Erythroblast (primary cell): ENCODE results near the gene SF1.

Experiments
- DNase-seq, 2 experiments: peaks; one replicate each; lab custom pipeline; 2025; lab: John Stamatoyannopoulos, UW
- GATA1 ChIP-seq: IDR thresholded peaks from 2 replicates; pipeline ENCODE4 v1.6.1; 2011; ENCODE audit warnings: low read depth, mild to moderate bottlenecking, control low read depth, low read length, moderate library complexity
- POLR2A ChIP-seq: IDR thresholded peaks from 2 replicates; pipeline ENCODE4 v1.6.1; 2011; ENCODE audit warnings: mild to moderate bottlenecking, low read length

Gene SF1

DNA sequence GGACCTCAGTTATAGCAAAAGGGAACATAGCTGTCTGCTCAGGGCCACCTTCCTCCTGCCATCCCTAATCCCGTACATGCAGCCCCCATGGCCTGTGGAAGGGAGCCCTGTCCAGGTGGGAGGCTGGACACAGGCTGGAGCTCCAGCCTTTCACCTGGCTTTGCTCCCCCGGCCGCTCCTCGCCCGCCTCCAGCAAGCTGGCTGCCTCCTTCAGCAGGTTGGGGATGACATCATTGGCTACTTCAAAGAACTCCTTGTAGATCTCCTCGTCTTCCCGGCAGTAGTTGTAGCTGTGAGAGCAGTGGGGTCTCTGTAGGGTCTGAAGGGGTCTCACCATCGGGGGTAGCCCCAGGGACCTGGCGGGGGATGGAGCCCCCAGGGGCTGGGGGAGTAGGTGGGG lies 27.1 kb upstream of the SF1 start:
- TF ChIP-seq GATA1: no peak
- no peak for TF ChIP-seq POLR2A

DNA sequence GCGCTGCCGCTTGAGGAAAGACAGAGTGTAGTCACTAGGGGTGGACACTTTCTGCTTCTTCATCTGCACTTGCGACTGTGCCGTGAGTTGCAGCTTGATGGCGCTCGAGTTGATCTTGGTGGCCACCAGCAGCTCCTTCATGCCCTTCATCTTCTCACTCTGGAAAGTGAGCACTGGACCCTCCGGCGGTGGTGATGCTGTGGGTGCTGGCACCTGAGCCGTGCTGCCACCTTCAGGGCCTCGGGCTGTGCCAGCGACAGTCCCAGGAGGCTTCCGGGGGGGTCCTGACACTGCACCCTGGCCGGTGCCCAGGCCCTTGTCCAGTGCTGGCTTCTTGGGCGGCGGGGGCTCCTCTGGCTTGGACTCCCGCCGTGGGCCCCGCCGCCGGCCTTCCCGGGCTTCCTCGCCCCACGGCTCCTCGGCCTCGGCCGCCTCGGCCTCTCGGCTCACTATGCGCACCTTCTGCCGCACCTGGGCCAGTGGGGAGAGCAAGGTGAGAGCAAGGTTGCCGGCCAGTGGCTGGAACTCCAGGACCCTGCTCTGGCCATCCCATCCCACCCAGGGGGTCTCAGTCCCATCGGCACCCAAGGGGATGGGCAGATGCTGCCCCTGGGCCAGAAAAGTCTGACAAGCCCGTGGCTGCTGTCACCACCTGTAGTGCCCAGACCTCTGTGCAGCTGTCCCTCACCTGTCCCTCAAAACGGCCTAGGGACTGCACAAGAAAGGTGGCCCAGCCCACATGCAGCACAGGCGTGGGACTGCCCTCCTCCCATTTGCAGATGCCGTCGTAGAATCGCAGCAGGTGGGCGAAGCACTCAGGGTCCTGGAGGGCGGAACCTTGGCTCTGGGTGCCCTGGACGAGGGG lies 26.2 kb upstream of the SF1 start:
- peak; percentile 27 to 31 for DNase-seq
- TF ChIP-seq POLR2A: no peak

More for the DNA sequence above, 27.1 kb upstream of the SF1 start:
- DNase-seq: no peak

DNA sequence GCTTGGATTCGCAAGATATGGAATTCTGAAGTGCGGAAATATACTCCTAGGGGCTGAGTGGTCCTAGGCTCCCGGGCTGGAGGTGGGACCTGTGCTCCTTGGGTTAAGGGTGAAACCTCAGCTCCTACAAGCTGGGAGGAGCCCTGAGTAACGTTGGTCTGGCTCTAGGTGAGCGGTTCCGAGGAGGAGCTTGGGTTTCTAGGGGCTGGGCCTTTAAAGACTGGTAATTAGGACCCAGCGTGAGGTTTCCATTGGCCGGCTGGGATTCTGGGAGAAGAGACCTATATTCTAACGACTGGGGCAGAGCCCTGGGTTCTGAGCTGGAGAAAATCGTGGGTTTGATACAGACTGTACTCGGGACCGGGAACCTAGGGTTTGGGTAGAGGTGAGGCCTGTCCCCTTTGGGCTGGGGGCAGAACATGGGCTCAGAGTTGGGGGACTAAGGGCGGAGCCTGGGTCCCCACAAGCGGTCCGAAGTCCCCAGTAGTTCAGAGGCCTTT lies 25.6 kb upstream of the SF1 start:
- no peak for DNase-seq
- TF ChIP-seq POLR2A (no peak), GATA1 (no peak)

DNA sequence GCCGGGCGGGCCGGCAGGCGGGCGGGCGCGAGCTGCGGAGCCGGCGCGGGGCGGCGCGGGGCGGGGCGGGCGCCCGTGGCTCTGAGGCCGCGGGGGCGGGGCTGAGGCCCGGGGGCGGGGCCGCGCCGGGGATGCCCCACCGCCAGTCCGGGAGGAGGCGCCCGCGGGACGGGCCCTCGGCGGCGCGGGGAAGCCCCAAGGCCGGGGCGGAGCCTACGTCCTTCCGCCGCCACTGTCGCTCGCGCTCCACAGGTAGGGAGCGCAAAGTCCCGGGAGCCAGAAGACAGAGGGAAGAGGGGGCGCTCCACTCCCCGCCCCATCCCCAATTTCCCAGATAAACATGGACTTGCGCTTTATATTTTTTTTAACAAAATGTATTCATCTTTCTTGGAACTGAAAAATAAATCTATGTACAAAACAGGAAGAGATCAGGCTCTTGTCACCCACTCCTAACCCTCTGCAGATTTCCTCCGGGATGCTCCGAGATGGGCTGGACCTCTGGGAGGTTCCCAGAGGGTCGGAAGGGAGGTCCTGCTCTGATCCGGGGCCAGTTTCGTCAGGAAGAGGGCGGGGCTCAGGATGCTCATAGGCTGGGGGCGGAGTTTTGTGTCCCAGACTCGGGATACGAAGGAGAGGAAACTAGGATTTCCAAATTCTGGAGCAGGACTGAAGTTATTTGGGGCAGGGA lies 25.0 kb upstream of the SF1 start, which contains the start of gene MAP4K2:
Gene MAP4K2, minus strand, starts transcription at position 57 of the 688 bp plus-strand sequence. CDS start 65 bp downstream, outside the sequence.
- DNase-seq: peak; percentile 87 to 95
- TF ChIP-seq POLR2A: peak; percentile 49
- no peak for TF ChIP-seq GATA1

- DNase-seq: peak in 1 of 2 experiments; percentile 43
- TF ChIP-seq GATA1 (no peak), POLR2A (no peak)
Measured at GRCh38 chr11:64802370-64803157, 24.2 kb upstream of the SF1 start.

- DNase-seq: peak; percentile 21 to 37
Measured at GRCh38 chr11:64801561-64802369, 23.4 kb upstream of the SF1 start.

DNA sequence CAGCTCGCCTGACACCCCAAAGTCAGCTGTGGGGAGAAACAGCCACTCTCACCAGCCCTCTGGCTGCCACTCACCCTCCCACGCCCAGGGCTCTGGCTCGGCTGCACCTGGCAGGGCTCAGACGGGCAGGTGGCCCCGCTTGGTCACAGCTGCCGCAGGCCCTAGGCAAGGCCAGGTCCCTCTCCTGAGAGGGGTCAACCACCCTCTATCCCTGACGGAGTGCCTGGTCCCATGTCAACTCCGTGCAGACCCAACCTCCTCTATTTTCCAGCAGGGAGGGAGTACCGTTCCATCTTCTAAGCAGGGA lies 22.8 kb upstream of the SF1 start:
- TF ChIP-seq POLR2A (no peak), GATA1 (no peak)
- no peak for DNase-seq

More at GRCh38 chr11:64801561-64802369, 23.4 kb upstream of the SF1 start:
- no peak for TF ChIP-seq GATA1
- TF ChIP-seq POLR2A: no peak

- TF ChIP-seq POLR2A (no peak), GATA1 (no peak)
- DNase-seq: peak; percentile 35 to 40
Measured at GRCh38 chr11:64800303-64801157, 22.2 kb upstream of the SF1 start.

GRCh38 chr11:64799623-64800302 lies 21.4 kb upstream of the SF1 start:
- TF ChIP-seq GATA1 (no peak), POLR2A (no peak)
- peak; percentile 34 to 50 for DNase-seq

GRCh38 chr11:64799256-64799622 lies 20.9 kb upstream of the SF1 start:
- no peak for TF ChIP-seq POLR2A
- no peak for TF ChIP-seq GATA1
- no peak for DNase-seq

DNA sequence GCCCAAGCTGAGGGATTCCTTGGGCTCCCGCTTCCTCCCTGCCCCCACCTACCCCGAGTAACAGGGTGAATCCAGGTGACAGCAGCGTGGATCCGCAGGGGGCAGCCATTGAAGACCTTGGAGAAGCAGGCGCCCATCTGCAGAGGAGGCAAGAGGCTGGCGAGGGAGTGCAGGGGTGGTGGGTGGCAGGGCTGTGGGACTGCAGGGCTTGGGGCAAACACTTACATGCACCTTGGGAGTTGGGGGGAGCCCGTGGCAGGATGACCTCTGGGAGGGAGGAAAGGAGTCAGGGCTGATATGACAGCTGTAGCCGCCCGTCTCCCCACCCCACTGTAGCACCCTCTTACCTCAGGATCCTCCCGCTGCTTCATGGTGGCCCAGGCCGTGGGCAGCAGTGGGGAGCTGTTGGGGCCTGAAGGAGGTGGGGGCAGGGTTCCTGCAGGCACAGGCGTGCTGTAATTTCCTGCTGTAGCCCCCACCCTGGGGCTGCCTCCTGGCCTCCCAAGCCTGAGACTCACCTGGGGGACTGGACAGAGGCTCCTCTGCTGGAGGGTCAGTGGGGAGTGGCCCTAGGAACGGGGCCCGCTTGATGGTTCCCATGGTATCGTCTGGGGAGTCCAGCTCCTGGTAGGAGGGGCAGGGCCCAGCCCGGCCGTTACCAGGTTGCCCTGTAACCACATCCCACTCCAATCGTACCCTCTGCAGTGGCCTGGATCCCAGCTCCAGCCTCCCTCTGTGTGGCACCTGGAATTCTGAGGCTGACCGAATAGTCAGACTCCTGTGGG lies 18.6 kb upstream of the SF1 start:
- TF ChIP-seq POLR2A (no peak), GATA1 (no peak)
- no peak for DNase-seq
